ENCODE measurements around the gene KCNK10.
"Not testable (repeated sequence)": the region's sequence is repeated elsewhere in the genome, so short reads cannot be mapped to it uniquely, and the experiment has no call there.

The KCNK10 gene

DNA sequence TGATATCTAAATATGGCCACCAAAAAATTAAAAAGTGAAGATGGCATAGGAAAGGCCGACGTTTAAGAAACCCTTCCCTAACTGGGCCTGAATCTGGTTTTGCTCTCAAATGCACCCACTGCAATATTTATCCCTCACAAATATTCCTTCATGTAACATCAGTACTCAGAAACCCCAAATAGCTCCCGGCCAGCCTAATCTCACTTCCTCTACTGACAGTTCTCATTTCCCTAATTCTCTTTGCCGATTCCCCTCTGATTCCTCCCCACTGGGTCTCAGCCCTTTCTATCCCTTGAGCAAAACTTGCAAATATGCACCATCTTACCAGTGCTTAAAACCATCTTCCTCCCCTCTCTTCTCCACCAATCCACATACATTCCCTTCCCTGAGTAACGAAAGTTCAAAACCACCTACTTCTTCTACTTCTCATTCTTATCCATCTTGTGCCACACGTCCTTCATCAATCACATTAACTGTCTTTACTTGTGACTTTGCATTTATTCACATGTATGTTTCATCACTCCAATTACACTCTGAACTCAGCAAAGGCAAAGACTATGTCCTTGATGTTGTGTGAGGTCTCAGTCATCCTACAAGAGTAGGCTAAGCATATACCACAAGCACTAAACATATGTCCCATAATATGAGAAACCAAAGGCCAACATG lies 23.1 kb downstream of the KCNK10 start:
- Mint-ChIP-seq H3K27me3 (peaks cover 22% of the 10 kb centered on the region), H3K4me1 (no peaks in the 10 kb centered on the region), H3K36me3 (no peaks in the 10 kb centered on the region), H3K4me3 (no peak overlapping the region), H3K27ac (no peak overlapping the region), H3K9me3 (no peaks in the 10 kb centered on the region)

- Mint-ChIP-seq H3K4me3 (no peak overlapping the region), H3K27ac (no peak overlapping the region), H3K27me3 (peaks cover 32% of the 10 kb centered on the region), H3K9me3 (no peaks in the 10 kb centered on the region), H3K4me1 (no peaks in the 10 kb centered on the region), H3K36me3 (no peaks in the 10 kb centered on the region)
These were observed 25.8 kb downstream of the KCNK10 start for GRCh38 chr14:88297306-88297705.

DNA sequence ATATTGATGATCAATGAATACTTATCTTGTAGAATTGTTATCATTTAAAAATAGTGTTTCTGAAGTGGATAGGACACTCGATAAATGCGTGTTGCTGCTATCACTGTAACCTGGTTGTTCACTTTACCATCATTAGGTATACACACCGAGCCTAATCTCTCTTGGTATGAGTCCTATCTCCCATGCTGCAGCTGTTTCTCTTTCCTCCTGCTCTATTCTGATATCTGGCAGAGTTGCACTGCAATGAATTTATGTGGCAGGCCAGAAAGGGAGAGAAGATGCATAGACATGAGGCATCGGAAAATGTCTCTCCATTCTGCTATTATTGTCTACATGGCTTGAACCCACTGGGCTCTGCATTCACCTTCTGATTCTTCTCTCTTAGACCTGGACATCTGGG lies 26.7 kb downstream of the KCNK10 start:
- Mint-ChIP-seq H3K27ac (no peak overlapping the region), H3K36me3 (no peaks in the 10 kb centered on the region), H3K4me1 (no peaks in the 10 kb centered on the region), H3K27me3 (peaks cover 26% of the 10 kb centered on the region), H3K4me3 (no peak overlapping the region), H3K9me3 (no peaks in the 10 kb centered on the region)

GRCh38 chr14:88289996-88290395 lies 33.1 kb downstream of the KCNK10 start:
- Mint-ChIP-seq H3K27me3 (peaks cover 14% of the 10 kb centered on the region), H3K27ac (no peak overlapping the region), H3K4me1 (no peaks in the 10 kb centered on the region), H3K4me3 (no peak overlapping the region), H3K9me3 (no peaks in the 10 kb centered on the region), H3K36me3 (no peaks in the 10 kb centered on the region)

- H3K4me1 Mint-ChIP-seq: no peaks in the 10 kb centered on the region
- no peaks in the 10 kb centered on the region for H3K36me3 Mint-ChIP-seq
- peaks cover 11% of the 10 kb centered on the region for H3K27me3 Mint-ChIP-seq
- no peaks in the 10 kb centered on the region for H3K9me3 Mint-ChIP-seq
- H3K27ac Mint-ChIP-seq: no peak overlapping the region
- H3K4me3 Mint-ChIP-seq: no peak overlapping the region
These were observed 33.8 kb downstream of the KCNK10 start for GRCh38 chr14:88289234-88289633.

- no peak overlapping the region for H3K27ac Mint-ChIP-seq
- peaks cover 10% of the 10 kb centered on the region for H3K27me3 Mint-ChIP-seq
- H3K4me1 Mint-ChIP-seq: no peaks in the 10 kb centered on the region
- H3K36me3 Mint-ChIP-seq: no peaks in the 10 kb centered on the region
- H3K9me3 Mint-ChIP-seq: no peaks in the 10 kb centered on the region
- no peak overlapping the region for H3K4me3 Mint-ChIP-seq
These were observed 36.8 kb downstream of the KCNK10 start for GRCh38 chr14:88286309-88286708.

DNA sequence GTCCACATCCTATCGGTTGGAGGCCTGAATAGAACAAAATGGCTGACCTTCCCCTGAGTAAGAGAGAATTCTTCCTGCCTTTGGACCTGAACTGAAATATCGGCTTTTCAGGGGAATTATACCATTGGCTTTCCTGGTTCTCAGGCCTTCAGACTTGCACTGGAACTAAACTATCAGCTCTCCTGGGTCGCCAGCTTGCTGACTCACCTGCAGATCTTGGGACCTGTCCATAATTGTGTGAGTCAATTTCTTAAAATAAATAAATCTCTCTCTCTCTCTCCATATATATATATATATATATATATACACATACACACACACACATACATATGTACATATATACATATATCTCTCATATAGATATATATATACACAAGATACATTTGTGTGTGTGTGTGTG lies 41.6 kb downstream of the KCNK10 start:
- Mint-ChIP-seq H3K27ac (no peak overlapping the region), H3K36me3 (no peaks in the 10 kb centered on the region), H3K4me3 (no peak overlapping the region), H3K4me1 (no peaks in the 10 kb centered on the region), H3K27me3 (peaks cover 8% of the 10 kb centered on the region), H3K9me3 (no peaks in the 10 kb centered on the region)

DNA sequence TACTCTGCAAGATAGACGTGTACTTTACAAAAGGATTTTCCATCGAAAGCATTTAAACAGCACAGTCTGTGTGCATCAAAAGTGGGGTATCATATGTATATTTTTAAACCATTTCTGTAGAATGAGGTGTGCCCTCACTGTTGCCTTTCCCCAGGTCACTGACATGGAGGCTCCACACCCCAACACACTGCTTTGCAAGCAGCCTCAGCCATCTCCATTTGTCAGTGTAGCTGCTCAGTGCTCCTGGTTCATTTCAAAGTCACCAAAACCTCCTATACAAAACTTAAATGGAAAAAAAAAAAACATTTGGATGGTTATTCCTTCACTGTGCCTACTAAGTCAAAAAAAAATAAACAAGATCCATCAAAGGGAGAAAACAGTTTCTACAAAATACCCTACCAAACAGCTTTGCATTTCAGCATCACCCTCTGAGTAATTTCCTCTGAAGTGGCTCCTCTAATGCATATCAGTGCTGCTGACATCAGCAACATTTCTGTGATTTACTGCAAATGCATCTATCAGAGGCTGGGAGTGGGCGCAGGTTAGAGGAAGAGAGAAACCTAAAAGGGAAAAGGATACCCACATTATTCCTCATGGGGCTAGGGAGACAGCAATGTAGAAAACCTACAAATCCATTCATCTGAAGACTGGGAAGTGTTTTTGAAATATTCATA lies 46.0 kb downstream of the KCNK10 start:
- Mint-ChIP-seq H3K27me3 (no peaks in the 10 kb centered on the region), H3K27ac (no peak overlapping the region)

GRCh38 chr14:88272390-88273269 lies 50.4 kb downstream of the KCNK10 start:
- Mint-ChIP-seq H3K27ac (no peak overlapping the region), H3K27me3 (peaks cover 5% of the 10 kb centered on the region), H3K4me3 (no peak overlapping the region), H3K36me3 (no peaks in the 10 kb centered on the region), H3K9me3 (no peaks in the 10 kb centered on the region), H3K4me1 (no peaks in the 10 kb centered on the region)

More for the DNA sequence above, 46.0 kb downstream of the KCNK10 start:
- Mint-ChIP-seq H3K9me3 (no peaks in the 10 kb centered on the region), H3K36me3 (no peaks in the 10 kb centered on the region), H3K4me1 (no peaks in the 10 kb centered on the region), H3K4me3 (no peak overlapping the region)

DNA sequence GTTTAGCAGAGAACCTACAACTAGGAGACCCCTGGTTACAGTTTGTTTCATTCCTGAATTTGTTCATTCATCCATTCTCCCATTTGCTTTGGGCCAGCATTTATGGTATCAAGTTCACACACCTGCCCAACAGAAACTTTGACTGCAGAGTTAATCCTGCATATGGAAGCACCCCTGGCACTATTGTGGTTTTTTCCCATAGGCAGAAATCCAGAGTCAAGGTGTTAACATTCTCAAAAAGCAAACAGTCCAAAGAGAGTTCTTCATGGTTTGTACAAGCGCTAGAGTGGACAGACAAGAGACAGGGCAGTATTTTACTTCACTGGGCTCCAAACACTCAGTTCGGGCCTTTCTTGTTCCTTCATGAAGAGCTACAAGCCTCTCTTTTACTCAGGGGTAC lies 51.9 kb downstream of the KCNK10 start:
- Mint-ChIP-seq H3K27me3 (peaks cover 5% of the 10 kb centered on the region), H3K9me3 (no peaks in the 10 kb centered on the region), H3K36me3 (no peaks in the 10 kb centered on the region), H3K4me3 (no peak overlapping the region), H3K4me1 (no peaks in the 10 kb centered on the region), H3K27ac (no peak overlapping the region)

- no peaks in the 10 kb centered on the region for H3K9me3 Mint-ChIP-seq
- peaks cover 5% of the 10 kb centered on the region for H3K27me3 Mint-ChIP-seq
- H3K36me3 Mint-ChIP-seq: no peaks in the 10 kb centered on the region
- no peaks in the 10 kb centered on the region for H3K4me1 Mint-ChIP-seq
- no peak overlapping the region for H3K4me3 Mint-ChIP-seq
- no peak overlapping the region for H3K27ac Mint-ChIP-seq
These were observed 52.3 kb downstream of the KCNK10 start for GRCh38 chr14:88270776-88271175.

- H3K4me1 Mint-ChIP-seq: no peaks in the 10 kb centered on the region
- H3K36me3 Mint-ChIP-seq: no peaks in the 10 kb centered on the region
- no peak overlapping the region for H3K4me3 Mint-ChIP-seq
- no peak overlapping the region for H3K27ac Mint-ChIP-seq
- H3K9me3 Mint-ChIP-seq: no peaks in the 10 kb centered on the region
- peaks cover 7% of the 10 kb centered on the region for H3K27me3 Mint-ChIP-seq
These were observed 53.2 kb downstream of the KCNK10 start for GRCh38 chr14:88269806-88270420.

- Mint-ChIP-seq H3K27me3 (peaks cover 9% of the 10 kb centered on the region), H3K4me1 (no peaks in the 10 kb centered on the region), H3K27ac (no peak overlapping the region), H3K36me3 (no peaks in the 10 kb centered on the region), H3K9me3 (no peaks in the 10 kb centered on the region), H3K4me3 (no peak overlapping the region)
These were observed 56.6 kb downstream of the KCNK10 start for GRCh38 chr14:88266474-88266873.

DNA sequence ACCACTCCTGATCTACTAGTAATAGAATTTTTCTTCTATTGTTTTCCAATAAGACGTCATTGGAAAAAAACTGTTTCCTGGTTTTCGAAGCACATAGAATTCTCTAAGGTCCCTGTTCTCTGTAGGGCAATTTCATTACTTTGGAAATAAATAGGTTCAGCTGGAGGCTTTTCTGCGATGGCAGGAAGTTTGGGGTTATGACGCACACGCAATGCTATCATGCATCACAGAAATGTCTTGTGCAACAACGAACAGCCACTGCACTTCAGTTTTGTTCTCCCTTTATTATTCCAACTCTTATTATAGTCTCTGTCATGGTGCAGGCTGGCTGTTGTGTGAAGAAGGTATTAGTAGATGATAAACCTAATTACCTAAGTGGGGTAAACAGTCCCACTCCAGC lies 59.0 kb downstream of the KCNK10 start:
- Mint-ChIP-seq H3K36me3 (no peaks in the 10 kb centered on the region), H3K27me3 (peaks cover 6% of the 10 kb centered on the region), H3K4me1 (no peaks in the 10 kb centered on the region), H3K9me3 (no peaks in the 10 kb centered on the region), H3K4me3 (no peak overlapping the region), H3K27ac (peak overlapping the region; percentile 37)

- H3K27ac Mint-ChIP-seq, H3K36me3 Mint-ChIP-seq, H3K4me1 Mint-ChIP-seq, H3K9me3 Mint-ChIP-seq, H3K27me3 Mint-ChIP-seq, H3K4me3 Mint-ChIP-seq: not testable (repeated sequence)
These were observed 61.8 kb downstream of the KCNK10 start for GRCh38 chr14:88261302-88261701.

DNA sequence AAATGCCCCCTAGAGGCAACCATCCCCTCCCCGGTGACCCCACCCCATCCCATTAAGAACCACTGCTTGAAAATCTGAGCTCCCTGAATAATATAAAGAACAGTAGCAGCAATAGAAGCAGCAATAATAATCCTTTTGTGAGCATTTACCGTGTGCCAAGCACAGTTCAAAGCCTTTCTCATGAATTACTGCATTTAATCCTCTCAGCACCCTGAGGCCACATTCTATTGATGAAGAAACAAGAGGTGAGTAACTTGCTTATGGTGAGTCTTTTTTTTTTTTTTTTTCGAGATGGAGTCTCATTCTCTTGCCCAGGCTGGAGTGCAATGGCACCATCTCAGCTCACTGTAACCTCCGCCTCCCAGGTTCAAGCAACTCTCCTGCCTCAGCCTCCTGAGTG lies 65.0 kb downstream of the KCNK10 start:
- Mint-ChIP-seq H3K9me3 (no peaks in the 10 kb centered on the region), H3K4me1 (no peaks in the 10 kb centered on the region), H3K4me3 (no peak overlapping the region)

More for the DNA sequence above, 65.0 kb downstream of the KCNK10 start:
- Mint-ChIP-seq H3K36me3 (no peaks in the 10 kb centered on the region), H3K27ac (no peak overlapping the region), H3K27me3 (peaks cover 10% of the 10 kb centered on the region)
